DOHH2 (cell line): ENCODE measurements around the gene GTF3C1.

ENCODE experiments used
- H3F3A ChIP-seq: fragments of 200-600 bp; sonication (generic), shearing (Covaris generic); 2 replicates; pipeline ENCODE4 v1.6.0; 2016; ENCODE audit warnings: antibody characterized with exemption, mild to moderate bottlenecking; ENCODE audit not compliant: control insufficient read depth, insufficient read depth
- H3K27ac ChIP-seq: fragments of 200-600 bp; sonication (generic); 2 replicates; pipeline ENCODE4 v1.5.1; 2014; ENCODE audit warnings: low read depth, mild to moderate bottlenecking, low read length, moderate library complexity
- H3K27me3 ChIP-seq: fragments of 200-600 bp; sonication (generic); 2 replicates; pipeline ENCODE4 v1.6.1; 2014; ENCODE audit warnings: mild to moderate bottlenecking, low read length, mixed read lengths; ENCODE audit not compliant: control insufficient read depth
- H3K36me3 ChIP-seq: fragments of 200-600 bp; sonication (generic); 2 replicates; pipeline ENCODE4 v1.6.1; 2014; ENCODE audit warnings: mild to moderate bottlenecking, low read length, moderate library complexity, mixed read lengths; ENCODE audit not compliant: control insufficient read depth
- H3K4me1 ChIP-seq: fragments of 200-600 bp; sonication (generic); 2 replicates; pipeline ENCODE4 v1.6.1; 2014; ENCODE audit warnings: mild to moderate bottlenecking, low read length, mixed read lengths; ENCODE audit not compliant: control insufficient read depth
- H3K4me2 ChIP-seq: fragments of 200-600 bp; sonication (generic); 2 replicates; pipeline ENCODE4 v1.6.0; 2014; ENCODE audit warnings: mild to moderate bottlenecking, low read length, moderate library complexity
- H3K4me3 ChIP-seq: fragments of 200-600 bp; sonication (generic); 2 replicates; pipeline ENCODE4 v1.5.1; 2014; ENCODE audit warnings: mild to moderate bottlenecking, low read length, mixed read lengths
- H3K79me2 ChIP-seq: fragments of 200-600 bp; sonication (generic); 2 replicates; pipeline ENCODE4 v1.6.1; 2014; ENCODE audit warnings: mild to moderate bottlenecking, low read length, mixed read lengths; ENCODE audit not compliant: control insufficient read depth
- H3K9me2 ChIP-seq: fragments of 200-600 bp; sonication (generic); replicated peaks from 2 replicates; pipeline ENCODE4 v1.6.1; 2014; ENCODE audit warnings: mild to moderate bottlenecking, low read length, mixed read lengths; ENCODE audit not compliant: control insufficient read depth
- H3K9me3 ChIP-seq: fragments of 200-600 bp; sonication (generic); 2 replicates; pipeline ENCODE4 v1.6.1; 2014; ENCODE audit warnings: antibody characterized with exemption, low read length, mixed read lengths; ENCODE audit not compliant: control insufficient read depth, insufficient read depth
- H4K20me1 ChIP-seq: fragments of 200-600 bp; sonication (generic); 2 replicates; pipeline ENCODE4 v1.6.0; 2014; ENCODE audit warnings: low read depth, mild to moderate bottlenecking, antibody characterized with exemption, low read length, moderate library complexity; ENCODE audit not compliant: control insufficient read depth, insufficient read depth
- CTCF ChIP-seq: fragments of 200-600 bp; sonication (generic); IDR thresholded peaks from one replicate; pipeline ENCODE4 v1.5.1; 2014; ENCODE audit warnings: antibody characterized with exemption, mild to moderate bottlenecking, low read depth, low read length; ENCODE audit not compliant: poor library complexity, severe bottlenecking
- EZH2phosphoT487 ChIP-seq: fragments of 200-600 bp; sonication (generic); IDR thresholded peaks from 2 replicates; pipeline ENCODE4 v1.6.1; 2017; ENCODE audit warnings: borderline replicate concordance, mild to moderate bottlenecking, antibody characterized with exemption, low read length, moderate library complexity, mixed read lengths

The GTF3C1 gene

GRCh38 chr16:27424772-27425498 is 124.8 kb downstream of the GTF3C1 start:
- Histone ChIP-seq H3K36me3 (peaks cover 59% of the 10 kb centered on the region), H3K9me2 (no peaks in the 10 kb centered on the region), H3K4me1 (peaks cover 67% of the 10 kb centered on the region), H4K20me1 (peaks cover 3% of the 10 kb centered on the region; the same call in 1 of the 2 replicates), H3K27ac (peak overlapping the region; percentile 95), H3F3A (peaks cover 15% of the 10 kb centered on the region), H3K4me2 (no peak overlapping the region), H3K27me3 (no peaks in the 10 kb centered on the region), H3K9me3 (peaks cover 27% of the 10 kb centered on the region), H3K4me3 (no peak overlapping the region), H3K79me2 (peaks cover 31% of the 10 kb centered on the region)
- no peak for TF ChIP-seq EZH2phosphoT487
- TF ChIP-seq CTCF: no peak

- no peaks in the 10 kb centered on the region for H4K20me1 ChIP-seq
- no peak overlapping the region for H3K27ac ChIP-seq
- peaks cover 41% of the 10 kb centered on the region for H3K4me1 ChIP-seq
- TF ChIP-seq EZH2phosphoT487: no peak
- TF ChIP-seq CTCF: no peak
- H3K9me3 ChIP-seq: peaks cover 27% of the 10 kb centered on the region
- H3K36me3 ChIP-seq: peaks cover 49% of the 10 kb centered on the region
- H3K27me3 ChIP-seq: no peaks in the 10 kb centered on the region
- no peak overlapping the region for H3K4me3 ChIP-seq
- peaks cover 7% of the 10 kb centered on the region for H3K79me2 ChIP-seq
- H3K4me2 ChIP-seq: no peak overlapping the region
- H3F3A ChIP-seq: peaks cover 11% of the 10 kb centered on the region
- no peaks in the 10 kb centered on the region for H3K9me2 ChIP-seq
Measured at GRCh38 chr16:27421961-27422740, 127.6 kb downstream of the GTF3C1 start.

GRCh38 chr16:27417047-27417671 is 132.6 kb downstream of the GTF3C1 start:
- Histone ChIP-seq H3K36me3 (peaks cover 54% of the 10 kb centered on the region), H3K4me2 (no peak overlapping the region), H3K79me2 (peaks cover 36% of the 10 kb centered on the region), H3K4me1 (peaks cover 5% of the 10 kb centered on the region), H3K27ac (no peak overlapping the region), H3K4me3 (no peak overlapping the region), H4K20me1 (no peaks in the 10 kb centered on the region), H3K9me3 (peaks cover 21% of the 10 kb centered on the region), H3K27me3 (no peaks in the 10 kb centered on the region), H3F3A (no peaks in the 10 kb centered on the region; the same call in 1 of the 2 replicates), H3K9me2 (no peaks in the 10 kb centered on the region)
- TF ChIP-seq EZH2phosphoT487: no peak
- no peak for TF ChIP-seq CTCF
